H1 (cell line): ENCODE results near the gene NLRP1. TPM values are rescaled to one million over a fixed set of nuclear protein-coding genes. Genes with fewer than 3 reads are reported as not detected.

Source experiments
- CTCF ChIA-PET: fragments of 300-600 bp; sonication (Branson Sonifier 250); formaldehyde crosslinking; loops from one replicate; lab custom pipeline; 2021; ENCODE audit not compliant: partially characterized antibody; lab: Charles Lee
- POLR2A ChIA-PET: fragments of 300-600 bp; sonication (Branson Sonifier 250); formaldehyde crosslinking; loops from one replicate; lab custom pipeline; 2021; ENCODE audit warnings: inconsistent platforms; ENCODE audit not compliant: partially characterized antibody; lab: Charles Lee
- DNase-seq, 2 experiments: peaks; one replicate each; pipeline versions ENCODE4 v3.0.0 to v3.0.0-alpha.2; 2010 to 2022; ENCODE audit warnings: low spot score in 2 of 2, low read depth in 1 of 2, mixed read lengths in 1 of 2
- FAIRE-seq: peaks from 2 replicates; lab custom pipeline; 2011; peaks lifted over from hg19 to GRCh38; lab: Jason Lieb, UNC
- H2AFZ ChIP-seq: 2 replicates; pipeline ENCODE4 v1.8.1; 2012; ENCODE audit warnings: low read length, inconsistent platforms
- H2AK5ac ChIP-seq: 2 replicates; pipeline ENCODE4 v1.6.1; 2013; ENCODE audit warnings: low read depth, low read length
- H2BK120ac ChIP-seq: replicated peaks from 2 replicates; pipeline ENCODE3; 2013; ENCODE audit warnings: low read depth, low read length, inconsistent platforms
- H2BK12ac ChIP-seq: 2 replicates; pipeline ENCODE4 v1.6.1; 2013; ENCODE audit warnings: low read depth, low read length
- H2BK15ac ChIP-seq: 2 replicates; pipeline ENCODE4 v1.6.1; 2013; ENCODE audit warnings: low read length
- H2BK20ac ChIP-seq: 2 replicates; pipeline ENCODE4 v1.6.1; 2013; ENCODE audit warnings: low read length
- H2BK5ac ChIP-seq: 2 replicates; pipeline ENCODE4 v1.6.1; 2013; ENCODE audit warnings: low read depth, low read length
- H3K14ac ChIP-seq: 2 replicates; pipeline ENCODE4 v1.6.1; 2013; ENCODE audit warnings: inconsistent platforms; ENCODE audit not compliant: insufficient read length
- H3K18ac ChIP-seq: 2 replicates; pipeline ENCODE4 v1.6.1; 2013; ENCODE audit warnings: low read length; ENCODE audit errors: extremely low read depth
- H3K23ac ChIP-seq: 2 replicates; pipeline ENCODE4 v1.6.1; 2013; ENCODE audit warnings: inconsistent platforms; ENCODE audit not compliant: insufficient read length
- H3K23me2 ChIP-seq: 2 replicates; pipeline ENCODE4 v1.6.1; 2013; ENCODE audit warnings: low read depth, low read length
- H3K27ac ChIP-seq: 2 replicates; pipeline ENCODE4 v1.6.1; 2011; ENCODE audit warnings: low read depth, low read length, inconsistent platforms
- H3K27me3 ChIP-seq, 4 experiments: replicated peaks in 1 of 4; 1 replicate in 1 of 4; 2 replicates in 3 of 4; pipeline versions ENCODE4 v1.6.1 to v1.8.1; 2011 to 2013; ENCODE audit warnings: low read length in 3 of 4, mild to moderate bottlenecking in 3 of 4, inconsistent platforms in 2 of 4, mixed read lengths in 2 of 4, moderate library complexity in 1 of 4; ENCODE audit not compliant: control insufficient read depth in 3 of 4, insufficient read depth in 3 of 4; ENCODE audit errors: extremely low read depth in 1 of 4
- H3K36me3 ChIP-seq, 4 experiments: 2 replicates each; pipeline versions ENCODE4 v1.6.1 to v1.8.1; 2011 to 2013; ENCODE audit warnings: mild to moderate bottlenecking in 4 of 4, low read length in 3 of 4, moderate library complexity in 2 of 4, control low read depth in 1 of 4, inconsistent platforms in 1 of 4; ENCODE audit not compliant: insufficient read depth in 4 of 4, control insufficient read depth in 2 of 4
- H3K4ac ChIP-seq: replicated peaks from 2 replicates; pipeline ENCODE3; 2013; ENCODE audit warnings: low read length, low read depth, mixed read lengths, inconsistent platforms; ENCODE audit not compliant: insufficient read length
- H3K4me1 ChIP-seq, 4 experiments: replicated peaks in 1 of 4; 1 replicate in 1 of 4; 2 replicates in 3 of 4; pipeline versions ENCODE4 v1.6.1 to v1.8.1; 2011 to 2013; ENCODE audit warnings: low read length in 3 of 4, inconsistent platforms in 2 of 4, mixed read lengths in 1 of 4; ENCODE audit not compliant: insufficient read depth in 4 of 4, control insufficient read depth in 3 of 4
- H3K4me2 ChIP-seq, 2 experiments: 2 replicates each; pipeline versions ENCODE4 v1.6.1 to v1.8.1; 2011 to 2013; ENCODE audit warnings: low read depth in 2 of 2, low read length in 2 of 2, control low read depth in 1 of 2, inconsistent platforms in 1 of 2, mild to moderate bottlenecking in 1 of 2; ENCODE audit not compliant: insufficient read depth in 1 of 2
- H3K4me3 ChIP-seq, 4 experiments: fragments of 200-600, 300-600 bp in 1 of 4; sonication (generic), shearing (Covaris generic), sonication (Bioruptor Twin) in 1 of 4; 2 replicates each; pipeline versions ENCODE4 v1.5.1 to v1.8.1; 2011 to 2016; ENCODE audit warnings: low read length in 4 of 4, low read depth in 3 of 4, control low read depth in 2 of 4, inconsistent platforms in 2 of 4, mild to moderate bottlenecking in 2 of 4, mixed read lengths in 1 of 4, moderate library complexity in 1 of 4; ENCODE audit not compliant: insufficient read depth in 2 of 4; ENCODE audit errors: extremely low read depth in 1 of 4
- H3K56ac ChIP-seq: replicated peaks from 2 replicates; pipeline ENCODE3; 2013; ENCODE audit warnings: low read depth, mild to moderate bottlenecking, mixed read lengths, low read length, inconsistent platforms; ENCODE audit not compliant: insufficient read length
- H3K79me1 ChIP-seq: 2 replicates; pipeline ENCODE4 v1.6.1; 2013; ENCODE audit warnings: low read depth, low read length, control low read depth
- H3K79me2 ChIP-seq, 2 experiments: 2 replicates each; pipeline versions ENCODE4 v1.6.1 to v1.8.1; 2012 to 2013; ENCODE audit warnings: low read length in 2 of 2, mild to moderate bottlenecking in 2 of 2, inconsistent platforms in 1 of 2; ENCODE audit not compliant: insufficient read depth in 2 of 2, control insufficient read depth in 1 of 2
- H3K9ac ChIP-seq, 4 experiments: replicated peaks in 1 of 4; 1 replicate in 1 of 4; 2 replicates in 3 of 4; pipeline versions ENCODE4 v1.6.1 to v1.8.1; 2011 to 2013; ENCODE audit warnings: low read depth in 3 of 4, low read length in 3 of 4, control low read depth in 2 of 4, mild to moderate bottlenecking in 2 of 4, moderate library complexity in 2 of 4, inconsistent platforms in 1 of 4; ENCODE audit errors: extremely low read depth in 1 of 4
- H3K9me3 ChIP-seq, 2 experiments: 2 replicates each; pipeline versions ENCODE4 v1.6.1 to v1.8.1; 2012 to 2013; ENCODE audit warnings: mild to moderate bottlenecking in 2 of 2, moderate library complexity in 2 of 2, control low read depth in 1 of 2, inconsistent platforms in 1 of 2, low read depth in 1 of 2, low read length in 1 of 2, mixed read lengths in 1 of 2; ENCODE audit not compliant: insufficient read depth in 2 of 2
- H4K20me1 ChIP-seq, 2 experiments: replicated peaks in 1 of 2; 2 replicates each; pipeline versions ENCODE3 to v1.8.1; 2011 to 2013; ENCODE audit warnings: inconsistent platforms in 2 of 2, low read length in 2 of 2, mild to moderate bottlenecking in 1 of 2; ENCODE audit not compliant: insufficient read depth in 2 of 2, control insufficient read depth in 1 of 2
- H4K5ac ChIP-seq: 2 replicates; pipeline ENCODE4 v1.6.1; 2013; ENCODE audit warnings: low read length, low read depth, mixed read lengths, inconsistent platforms; ENCODE audit not compliant: insufficient read length
- H4K8ac ChIP-seq: 2 replicates; pipeline ENCODE4 v1.8.0; 2013; ENCODE audit warnings: mild to moderate bottlenecking, moderate library complexity, low read length, inconsistent platforms; ENCODE audit not compliant: insufficient read depth; ENCODE audit errors: extremely low read depth
- H4K91ac ChIP-seq: replicated peaks from 2 replicates; pipeline ENCODE3; 2013; ENCODE audit warnings: low read length, mixed read lengths, inconsistent platforms; ENCODE audit not compliant: insufficient read length
- ASH2L ChIP-seq: fragments of 200-600, 300-600 bp; sonication (generic); IDR thresholded peaks from one replicate; pipeline ENCODE4 v1.7.1; 2017; ENCODE audit warnings: low read length
- BCL11A ChIP-seq, 2 experiments: IDR thresholded peaks; one replicate each; pipeline ENCODE4 v1.6.1; 2011; ENCODE audit warnings: low read depth in 2 of 2, low read length in 2 of 2, mild to moderate bottlenecking in 2 of 2
- BRCA1 ChIP-seq: IDR thresholded peaks from 2 replicates; pipeline ENCODE4 v1.6.1; 2012; ENCODE audit warnings: low read depth, low read length, improper control_type of control experiment
- GTF2F1 ChIP-seq: IDR thresholded peaks from 2 replicates; pipeline ENCODE4 v1.6.1; 2012; ENCODE audit warnings: low read depth, low read length, improper control_type of control experiment, borderline replicate concordance
- HDAC6 ChIP-seq: IDR thresholded peaks from one replicate; pipeline ENCODE4 v1.7.1; 2012; ENCODE audit warnings: low read depth, mild to moderate bottlenecking, inconsistent platforms, low read length, moderate library complexity
- KDM1A ChIP-seq: fragments of 200-600, 300-600 bp; sonication (generic); IDR thresholded peaks from 2 replicates; pipeline ENCODE4 v1.7.1; 2016; ENCODE audit warnings: mild to moderate bottlenecking, low read length, borderline replicate concordance
- SIN3A ChIP-seq, 2 experiments: IDR thresholded peaks in 1 of 2; conservative IDR thresholded peaks in 1 of 2; 2 replicates each; pipeline ENCODE4 v1.6.1; 2011 to 2012; ENCODE audit warnings: low read length in 2 of 2, improper control_type of control experiment in 1 of 2, low read depth in 1 of 2, mild to moderate bottlenecking in 1 of 2
- TEAD4 ChIP-seq: IDR thresholded peaks from 2 replicates; pipeline ENCODE4 v1.6.1; 2012; ENCODE audit warnings: low read depth, low read length, inconsistent platforms, mixed read lengths
- WGBS, 2 experiments: shearing (Covaris generic) in 1 of 2; methylation state at CpG; one replicate each; pipeline versions ENCODE4 v1.1.6 to v1.1.7; 2013 to 2015; ENCODE audit warnings: low lambda C conversion rate in 2 of 2, mixed read lengths in 2 of 2, inconsistent platforms in 1 of 2, low coverage in 1 of 2, missing lambda C conversion rate in 1 of 2; ENCODE audit not compliant: insufficient replicate concordance in 2 of 2, insufficient coverage in 1 of 2, insufficient read length in 1 of 2; ENCODE audit errors: extremely low coverage in 1 of 2, missing lambda C conversion rate in 1 of 2; 5-methylcytosine and 5-hydroxymethylcytosine counted together
- polyA plus RNA-seq, 7 experiments: library from polyadenylated mRNA; depleted of rRNA in 3 of 7; stranded (reverse) in 5 of 7; unstranded in 2 of 7; fragments of >200 nt in 5 of 7; fragments of 200-250 nt in 2 of 7; gene quantifications; 1 replicate in 5 of 7; 2 replicates in 1 of 7; 4 replicates in 1 of 7; pipeline versions ENCODE4 v1.2.1 to v1.2.3, GENCODE V29; 2011 to 2013; ENCODE audit warnings: missing spikeins in 2 of 7, mixed read lengths in 2 of 7
- total RNA-seq: library from RNA; stranded (reverse); fragmentation: NEBNext Ultra II Directional; extraction: Animal tissue kit (Norgen Biotek cat#: 25700); gene quantifications from 2 replicates; pipeline ENCODE4 v1.2.1, GENCODE V29; 2021

The NLRP1 gene
- total and polyA plus RNA-seq, 2 of the 8 experiments (the other 6 are each of a cell fraction or from before 2014, with no cell fraction given): 8.6 to 10.4 TPM

- POLR2A ChIA-PET: interaction anchor here (1.2 kb wide), 1 partner anchor 72 kb away, joined by 3 read pairs; no protein-coding TSS in a partner anchor
- Histone ChIP-seq H3K36me3 (no peaks in the 10 kb centered on the region), H3K4ac (no peak overlapping the region), H4K8ac (no peak overlapping the region), H3K14ac (no peak overlapping the region), H3K9ac (no peak overlapping the region), H3K9me3 (no peaks in the 10 kb centered on the region), H4K20me1 (no peaks in the 10 kb centered on the region), H3K4me3 (no peak overlapping the region), H3K27ac (no peak overlapping the region), H3K23ac (no peak overlapping the region), H4K5ac (no peak overlapping the region), H2BK20ac (no peak overlapping the region), H3K56ac (no peak overlapping the region), H3K4me1 (peaks cover 0 to 6% (median 2%) of the 10 kb centered on the region in 4 experiments; a peak in 4 of 7 replicates), H3K23me2 (no peaks in the 10 kb centered on the region), H3K79me2 (no peaks in the 10 kb centered on the region), H2BK5ac (no peak overlapping the region), H3K4me2 (no peak overlapping the region), H2AFZ (no peak overlapping the region), H2BK120ac (no peak overlapping the region), H2BK12ac (0 out of 2 replicates have a peak overlapping the region, but pooled peaks have one; percentile 17), H4K91ac (no peak overlapping the region), H3K79me1 (no peaks in the 10 kb centered on the region), H2BK15ac (no peak overlapping the region), H3K27me3 (no peaks in the 10 kb centered on the region), H2AK5ac (no peak overlapping the region), H3K18ac (no peak overlapping the region)
- CTCF ChIA-PET: interaction anchor here (0.6 to 1.1 kb wide), 2 partner anchors 11 to 78 kb away, joined by 3 read pairs; no protein-coding TSS in a partner anchor
- TF ChIP-seq TEAD4 (no peak), HDAC6 (no peak), BRCA1 (no peak), GTF2F1 (no peak), SIN3A (conservative IDR thresholded peaks at IDR 0.05 in 1 of 2, IDR thresholded peaks at IDR 0.05 in 1 of 2; ENCODE audit: low read depth in 1 of 2, low read length in 2 of 2) (no peak), BCL11A (IDR thresholded peaks at IDR 0.05; ENCODE audit: low read depth in 2 of 2, low read length in 2 of 2) (no peak), ASH2L (no peak), KDM1A (no peak)
- DNase-seq (no peak), FAIRE-seq (no peak)
- 89% methylated on average over 8 of the region's 8 CpGs; no CpG with 5 or more reads in 1 of the 2 experiments for WGBS, 2 experiments
Observed at GRCh38 chr17:5539286-5539685, 45.0 kb downstream of the NLRP1 start.
